ENCODE results near the gene L1CAM. TPM values are rescaled to one million over a fixed set of nuclear protein-coding genes. Genes with fewer than 3 reads are reported as not detected.

The L1CAM gene
- total and polyA plus RNA-seq, 2 of the 8 experiments (the other 6 are each of a cell fraction or from before 2014, with no cell fraction given): 11.0 to 43.0 TPM

DNA sequence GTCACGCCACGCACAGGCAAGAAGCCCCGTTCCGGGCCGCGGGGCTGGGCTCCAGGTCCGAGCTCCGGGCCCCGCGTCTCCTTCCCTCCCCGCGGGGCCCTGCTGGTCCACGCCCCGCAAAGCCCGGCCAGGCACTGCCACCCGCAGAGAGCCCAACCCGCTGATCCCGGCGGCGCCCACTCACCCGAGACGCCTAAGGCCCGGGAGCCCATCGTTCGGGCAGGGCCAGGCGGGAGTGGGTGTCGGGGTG lies 56.5 kb downstream of the L1CAM start:
- H4K8ac ChIP-seq (ENCODE audit: extremely low read depth, insufficient read depth, low read length): no peak overlapping the region; the same call in 1 of the 2 replicates
- H3K79me2 ChIP-seq (ENCODE audit: control insufficient read depth in 1 of 2, insufficient read depth in 2 of 2, low read length in 2 of 2): peaks cover 16 to 47% of the 10 kb centered on the region in 2 experiments; a peak in 3 of 4 replicates
- WGBS, 2 experiments (ENCODE audit: extremely low coverage in 1 of 2, insufficient coverage in 1 of 2, insufficient read length in 1 of 2, insufficient replicate concordance in 2 of 2, low coverage in 1 of 2, low lambda C conversion rate in 2 of 2, missing lambda C conversion rate in 1 of 2): no CpG with 5 or more reads among the region's 27 CpGs
- peak overlapping the region; percentile 87 for H2BK5ac ChIP-seq (ENCODE audit: low read depth, low read length)
- no peak for TF ChIP-seq SP4 (IDR thresholded peaks at IDR 0.05; ENCODE audit: low read length)
- TF ChIP-seq RBBP5 (IDR thresholded peaks at IDR 0.05; ENCODE audit: borderline replicate concordance, low read depth, low read length): no peak
- no peak for TF ChIP-seq SRF (IDR thresholded peaks at IDR 0.05; ENCODE audit: low read depth, low read length)
- TF ChIP-seq EGR1 (IDR thresholded peaks at IDR 0.05; ENCODE audit: borderline replicate concordance, low read depth, low read length): no peak
- no peak for TF ChIP-seq POLR2AphosphoS5 (IDR thresholded peaks at IDR 0.05; ENCODE audit: low read depth, low read length)
- TF ChIP-seq EZH2 (IDR thresholded peaks at IDR 0.05; ENCODE audit: low read depth, low read length, severe bottlenecking): no peak
- TF ChIP-seq SP2 (IDR thresholded peaks at IDR 0.05; ENCODE audit: low read length): no peak
- TF ChIP-seq, protein P1, sequence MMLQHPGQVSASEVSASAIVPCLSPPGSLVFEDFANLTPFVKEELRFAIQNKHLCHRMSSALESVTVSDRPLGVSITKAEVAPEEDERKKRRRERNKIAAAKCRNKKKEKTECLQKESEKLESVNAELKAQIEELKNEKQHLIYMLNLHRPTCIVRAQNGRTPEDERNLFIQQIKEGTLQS (IDR thresholded peaks at IDR 0.05; ENCODE audit: insufficient read depth, low read depth, low read length): no peak
- TF ChIP-seq CEBPB (IDR thresholded peaks at IDR 0.05; ENCODE audit: low read depth, low read length): no peak
- POLR2A ChIA-PET (ENCODE audit: partially characterized antibody): interaction anchor here (0.8 to 3.6 kb wide), 3 partner anchors 11 to 62 kb away, joined by 3 to 23 read pairs (median 3); no protein-coding TSS in a partner anchor
- no peak for FAIRE-seq
- H3K56ac ChIP-seq (replicated peaks; ENCODE audit: insufficient read length, low read depth, low read length): peak overlapping the region; percentile 59
- no peak overlapping the region for H4K5ac ChIP-seq (ENCODE audit: insufficient read length, low read depth, low read length)
- H2BK15ac ChIP-seq (ENCODE audit: low read length): no peak overlapping the region
- H3K23ac ChIP-seq (ENCODE audit: insufficient read length): no peak overlapping the region
- no peak overlapping the region for H2AFZ ChIP-seq (ENCODE audit: low read length)
- no peak overlapping the region for H2AK5ac ChIP-seq (ENCODE audit: low read depth, low read length)
- no peak overlapping the region for H2BK120ac ChIP-seq (replicated peaks; ENCODE audit: low read depth, low read length)
- no peak for DNase-seq (ENCODE audit: low read depth in 1 of 2, low spot score in 2 of 2)
- no peaks in the 10 kb centered on the region for H3K36me3 ChIP-seq (ENCODE audit: control insufficient read depth in 2 of 4, insufficient read depth in 4 of 4, low read length in 3 of 4)
- H3K9me3 ChIP-seq (ENCODE audit: insufficient read depth in 2 of 2, low read depth in 1 of 2, low read length in 1 of 2): no peaks in the 10 kb centered on the region
- no peak overlapping the region for H3K14ac ChIP-seq (ENCODE audit: insufficient read length)
- no peak overlapping the region for H2BK12ac ChIP-seq (ENCODE audit: low read depth, low read length)
- no peak overlapping the region; the same call in 1 of the 2 replicates for H3K27ac ChIP-seq (ENCODE audit: low read depth, low read length)
- H3K18ac ChIP-seq (ENCODE audit: extremely low read depth, low read length): peak overlapping the region; percentile 90
- no peak overlapping the region for H3K4ac ChIP-seq (replicated peaks; ENCODE audit: insufficient read length, low read depth, low read length)
- H2BK20ac ChIP-seq (ENCODE audit: low read length): no peak overlapping the region
- H3K4me1 ChIP-seq (replicated peaks in 1 of 4; ENCODE audit: control insufficient read depth in 3 of 4, insufficient read depth in 4 of 4, low read length in 3 of 4): peaks cover 6 to 22% (median 13%) of the 10 kb centered on the region in 4 experiments; a peak in 6 of 7 replicates
- no peak overlapping the region for H4K91ac ChIP-seq (replicated peaks; ENCODE audit: insufficient read length, low read length)
- CTCF ChIA-PET (ENCODE audit: partially characterized antibody): interaction anchor here (1.8 kb wide), 1 partner anchor 29 kb away, joined by 6 read pairs; no protein-coding TSS in a partner anchor
- H3K27me3 ChIP-seq (replicated peaks in 1 of 4; ENCODE audit: control insufficient read depth in 3 of 4, extremely low read depth in 1 of 4, insufficient read depth in 3 of 4, low read length in 3 of 4): peaks cover 0 to 6% (median 2%) of the 10 kb centered on the region in 4 experiments; a peak in 3 of 7 replicates
- peak overlapping the region; percentile 61 to 75 for H3K4me2 ChIP-seq (ENCODE audit: insufficient read depth in 1 of 2, low read depth in 2 of 2, low read length in 2 of 2)
- H3K23me2 ChIP-seq (ENCODE audit: low read depth, low read length): no peaks in the 10 kb centered on the region
- H3K4me3 ChIP-seq (ENCODE audit: extremely low read depth in 1 of 4, insufficient read depth in 2 of 4, low read depth in 3 of 4, low read length in 4 of 4): peak overlapping the region; percentile 52 to 78 (median 58)
- peak overlapping the region in 2 of 4 experiments; percentile 13 to 24; a peak in 3 of 7 replicates for H3K9ac ChIP-seq (replicated peaks in 1 of 4; ENCODE audit: extremely low read depth in 1 of 4, low read depth in 3 of 4, low read length in 3 of 4)
- H3K79me1 ChIP-seq (ENCODE audit: low read depth, low read length): no peaks in the 10 kb centered on the region
- no peaks in the 10 kb centered on the region for H4K20me1 ChIP-seq (replicated peaks in 1 of 2; ENCODE audit: control insufficient read depth in 1 of 2, insufficient read depth in 2 of 2, low read length in 2 of 2)
